Measurements from ENCODE around the gene ABCA7. TPM values are rescaled to one million over a fixed set of nuclear protein-coding genes. Genes with fewer than 3 reads are reported as not detected.

Gene ABCA7
- total RNA-seq, 2 donors from 2014 or later: 6.0 to 7.0 TPM

- peaks cover 30% of the 10 kb centered on the region for H3K9me3 ChIP-seq
- no peaks in the 10 kb centered on the region for H3K36me3 ChIP-seq
- no peak overlapping the region for H3K4me3 ChIP-seq
- no peak overlapping the region for H3K27ac ChIP-seq
- no peaks in the 10 kb centered on the region for H3K4me1 ChIP-seq (ENCODE audit: control insufficient read depth in 1 of 2, low read depth in 2 of 2)
- no peak for DNase-seq (ENCODE audit: low spot score)
- no peaks in the 10 kb centered on the region for H3K27me3 ChIP-seq (replicated peaks; ENCODE audit: insufficient read depth)
- ATAC-seq (ENCODE audit: insufficient number of reproducible peaks, low FRiP score, low read depth): no peak
- TF ChIP-seq CTCF (IDR thresholded peaks at IDR 0.05): no peak
These were observed 14.5 kb downstream of the ABCA7 start for GRCh38 chr19:1054102-1055027.

GRCh38 chr19:1055028-1055425 lies 15.1 kb downstream of the ABCA7 start:
- no peak for TF ChIP-seq CTCF (IDR thresholded peaks at IDR 0.05)
- no peak for ATAC-seq (ENCODE audit: insufficient number of reproducible peaks, low FRiP score, low read depth)
- H3K27ac ChIP-seq: no peak overlapping the region

GRCh38 chr19:1055886-1056620 lies 16.1 kb downstream of the ABCA7 start:
- no peak for TF ChIP-seq CTCF (IDR thresholded peaks at IDR 0.05)
- DNase-seq (ENCODE audit: low spot score) (no peak), ATAC-seq (ENCODE audit: insufficient number of reproducible peaks, low FRiP score, low read depth) (no peak)
- Histone ChIP-seq H3K4me3 (no peak overlapping the region), H3K4me1 (ENCODE audit: control insufficient read depth in 1 of 2, low read depth in 2 of 2) (no peaks in the 10 kb centered on the region), H3K36me3 (no peaks in the 10 kb centered on the region), H3K27ac (no peak overlapping the region), H3K9me3 (peaks cover 30% of the 10 kb centered on the region), H3K27me3 (replicated peaks; ENCODE audit: insufficient read depth) (no peaks in the 10 kb centered on the region)

More at GRCh38 chr19:1055028-1055425, 15.1 kb downstream of the ABCA7 start:
- Histone ChIP-seq H3K36me3 (no peaks in the 10 kb centered on the region), H3K4me1 (ENCODE audit: control insufficient read depth in 1 of 2, low read depth in 2 of 2) (no peaks in the 10 kb centered on the region), H3K27me3 (replicated peaks; ENCODE audit: insufficient read depth) (no peaks in the 10 kb centered on the region), H3K4me3 (no peak overlapping the region), H3K9me3 (peaks cover 30% of the 10 kb centered on the region)
- DNase-seq (ENCODE audit: low spot score): no peak

GRCh38 chr19:1057176-1057855 lies 17.4 kb downstream of the ABCA7 start:
- H3K4me3 ChIP-seq: no peak overlapping the region
- peaks cover 30% of the 10 kb centered on the region for H3K9me3 ChIP-seq
- no peak overlapping the region for H3K27ac ChIP-seq
- ATAC-seq (ENCODE audit: insufficient number of reproducible peaks, low FRiP score, low read depth) (no peak), DNase-seq (ENCODE audit: low spot score) (no peak)
- no peak for TF ChIP-seq CTCF (IDR thresholded peaks at IDR 0.05)
- H3K27me3 ChIP-seq (replicated peaks; ENCODE audit: insufficient read depth): no peaks in the 10 kb centered on the region
- no peaks in the 10 kb centered on the region for H3K36me3 ChIP-seq
- no peaks in the 10 kb centered on the region for H3K4me1 ChIP-seq (ENCODE audit: control insufficient read depth in 1 of 2, low read depth in 2 of 2)

- no peaks in the 10 kb centered on the region for H3K27me3 ChIP-seq (replicated peaks; ENCODE audit: insufficient read depth)
- DNase-seq (ENCODE audit: low spot score) (no peak), ATAC-seq (ENCODE audit: insufficient number of reproducible peaks, low FRiP score, low read depth) (no peak)
- H3K36me3 ChIP-seq: no peaks in the 10 kb centered on the region
- no peak overlapping the region for H3K27ac ChIP-seq
- TF ChIP-seq CTCF (IDR thresholded peaks at IDR 0.05): no peak
- H3K9me3 ChIP-seq: peaks cover 30% of the 10 kb centered on the region
- no peaks in the 10 kb centered on the region for H3K4me1 ChIP-seq (ENCODE audit: control insufficient read depth in 1 of 2, low read depth in 2 of 2)
- no peak overlapping the region for H3K4me3 ChIP-seq
These were observed 18.2 kb downstream of the ABCA7 start for GRCh38 chr19:1058112-1058511.
